Effector CD8-positive, alpha-beta T cell (primary cell): ENCODE results near the gene TMEM158.

Experiments used
- DNase-seq: peaks from one replicate; lab custom pipeline; 2025; lab: John Stamatoyannopoulos, UW

TMEM158 gene

GRCh38 chr3:45199837-45200648, 26.0 kb downstream of the TMEM158 start:
- no peak for DNase-seq

GRCh38 chr3:45198264-45199260, 27.5 kb downstream of the TMEM158 start:
- DNase-seq: no peak

- DNase-seq: no peak
Observed at GRCh38 chr3:45194791-45195190, 31.3 kb downstream of the TMEM158 start.

GRCh38 chr3:45191924-45192417, 34.1 kb downstream of the TMEM158 start:
- no peak for DNase-seq

- no peak for DNase-seq
Observed at GRCh38 chr3:45191424-45191823, 34.7 kb downstream of the TMEM158 start.

GRCh38 chr3:45188719-45189659, 37.1 kb downstream of the TMEM158 start:
- DNase-seq: no peak

- DNase-seq: no peak
Observed at GRCh38 chr3:45187694-45188141, 38.4 kb downstream of the TMEM158 start.

GRCh38 chr3:45186871-45187270, 39.2 kb downstream of the TMEM158 start:
- DNase-seq: no peak

GRCh38 chr3:45185461-45185860, 40.6 kb downstream of the TMEM158 start:
- no peak for DNase-seq

- DNase-seq: no peak
Observed at GRCh38 chr3:45185052-45185451, 41.0 kb downstream of the TMEM158 start.

GRCh38 chr3:45183872-45184262, 42.2 kb downstream of the TMEM158 start:
- no peak for DNase-seq

GRCh38 chr3:45182915-45183871, 42.9 kb downstream of the TMEM158 start:
- no peak for DNase-seq

GRCh38 chr3:45181496-45181895, 44.6 kb downstream of the TMEM158 start:
- DNase-seq: no peak

GRCh38 chr3:45180899-45181298, 45.2 kb downstream of the TMEM158 start:
- no peak for DNase-seq

- DNase-seq: no peak
Observed at GRCh38 chr3:45180051-45180450, 46.0 kb downstream of the TMEM158 start.

- DNase-seq: no peak
Observed at GRCh38 chr3:45179163-45179562, 46.9 kb downstream of the TMEM158 start.

- DNase-seq: no peak
Observed at GRCh38 chr3:45178183-45179023, 47.7 kb downstream of the TMEM158 start.

- DNase-seq: no peak
Observed at GRCh38 chr3:45176912-45177311, 49.2 kb downstream of the TMEM158 start.
